Measurements from ENCODE around the gene TP53TG5.
A peak's percentile ranks its signal among the peaks of the same experiment; 100 is the strongest.

TP53TG5 gene

GRCh38 chr20:45395114-45395415 lies 16.9 kb upstream of the TP53TG5 start:
- no peak for DNase-seq (ENCODE audit: low read depth in 1 of 2, low spot score in 1 of 2)
- no peak for TF ChIP-seq JUND (IDR thresholded peaks at IDR 0.05; ENCODE audit: low read depth)
- in situ Hi-C loops (cut with HindIII; ENCODE audit: low pct_unique_long_range_greater_than_20kb, low sequenced_read_pairs) = no loop called here

- DNase-seq (ENCODE audit: low read depth in 1 of 2, low spot score in 1 of 2) = no peak
- no peak for TF ChIP-seq JUND (IDR thresholded peaks at IDR 0.05; ENCODE audit: low read depth)
- in situ Hi-C loops (cut with HindIII; ENCODE audit: low pct_unique_long_range_greater_than_20kb, low sequenced_read_pairs) = no loop called here
These were observed 16.3 kb upstream of the TP53TG5 start for GRCh38 chr20:45394221-45395113.

DNA sequence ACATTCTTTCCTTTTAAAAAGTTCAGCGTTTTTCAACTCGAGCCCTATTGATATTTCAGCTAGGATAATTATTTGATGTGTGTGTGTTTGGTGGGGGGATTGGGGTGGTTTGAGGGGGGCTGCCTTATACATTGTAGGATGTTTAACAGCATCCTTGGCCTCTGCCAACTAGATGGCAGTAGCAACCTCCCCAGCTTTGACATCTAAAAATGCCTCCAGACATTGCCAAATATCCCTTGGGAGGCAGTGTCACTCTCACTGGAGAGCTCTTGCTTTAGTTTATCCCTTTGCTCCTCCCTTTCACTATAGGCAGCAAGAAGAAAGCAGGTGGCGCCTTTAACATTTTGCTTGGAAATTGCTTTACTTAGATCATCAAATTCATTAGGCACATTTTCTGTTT lies 14.6 kb upstream of the TP53TG5 start:
- peak in 1 of 2 experiments; percentile 55 for DNase-seq (ENCODE audit: low read depth in 1 of 2, low spot score in 1 of 2)
- in situ Hi-C loops (cut with HindIII; ENCODE audit: low pct_unique_long_range_greater_than_20kb, low sequenced_read_pairs) = no loop called here
- no peak for TF ChIP-seq JUND (IDR thresholded peaks at IDR 0.05; ENCODE audit: low read depth)

DNA sequence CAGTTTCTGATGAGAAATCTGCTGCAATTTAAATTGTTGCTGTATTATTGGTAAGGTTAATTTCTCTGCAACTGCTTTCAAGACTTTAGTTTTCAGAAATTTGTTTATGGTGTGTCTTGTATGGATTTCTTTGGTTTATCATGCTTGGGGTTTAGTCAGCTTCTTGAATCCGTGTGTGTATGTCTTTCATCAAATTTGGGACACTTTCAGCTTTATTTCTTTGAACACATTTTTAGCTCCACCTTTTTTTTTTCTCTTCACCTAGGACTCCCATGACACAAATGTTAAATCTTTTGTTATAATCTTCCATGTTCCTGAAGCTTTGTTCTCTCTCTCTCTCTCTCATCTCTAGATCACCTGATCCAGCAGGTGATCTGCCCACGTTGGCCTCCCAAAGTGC lies 13.4 kb upstream of the TP53TG5 start:
- no peak for TF ChIP-seq JUND (IDR thresholded peaks at IDR 0.05; ENCODE audit: low read depth)
- in situ Hi-C loops (cut with HindIII; ENCODE audit: low pct_unique_long_range_greater_than_20kb, low sequenced_read_pairs) = no loop called here
- DNase-seq (ENCODE audit: low read depth in 1 of 2, low spot score in 1 of 2) = no peak

- no peak for DNase-seq (ENCODE audit: low read depth in 1 of 2, low spot score in 1 of 2)
- no peak for TF ChIP-seq JUND (IDR thresholded peaks at IDR 0.05; ENCODE audit: low read depth)
- in situ Hi-C loops (cut with HindIII; ENCODE audit: low pct_unique_long_range_greater_than_20kb, low sequenced_read_pairs) = no loop called here
These were observed 12.8 kb upstream of the TP53TG5 start for GRCh38 chr20:45390931-45391330.

GRCh38 chr20:45387274-45387673 lies 9.1 kb upstream of the TP53TG5 start:
- no peak for TF ChIP-seq JUND (IDR thresholded peaks at IDR 0.05; ENCODE audit: low read depth)
- in situ Hi-C loops (cut with HindIII; ENCODE audit: low pct_unique_long_range_greater_than_20kb, low sequenced_read_pairs) = no loop called here
- no peak for DNase-seq (ENCODE audit: low read depth in 1 of 2, low spot score in 1 of 2)

DNA sequence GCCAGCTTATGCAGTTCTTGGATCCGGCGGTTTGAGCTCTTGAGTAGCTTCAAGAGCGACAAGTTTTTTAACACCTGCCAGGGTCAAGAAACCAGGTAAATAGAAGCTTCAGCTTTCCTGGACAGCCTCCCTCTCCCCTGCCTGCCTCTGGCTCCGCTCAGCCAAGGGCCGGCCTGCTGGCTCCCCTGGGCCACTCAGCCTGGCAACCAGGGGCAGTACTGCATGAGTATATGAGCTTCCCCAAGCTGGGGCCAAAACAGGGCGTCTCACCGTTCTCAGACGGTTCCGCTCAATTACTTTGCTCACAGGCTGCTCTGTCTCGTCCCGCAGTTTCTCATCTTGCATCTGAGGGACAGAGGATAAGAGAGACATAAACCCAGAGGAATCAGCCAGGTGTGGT lies 856 bp downstream of the TP53TG5 start:
- DNase-seq (ENCODE audit: low read depth in 1 of 2, low spot score in 1 of 2) = no peak
- in situ Hi-C loops (cut with HindIII; ENCODE audit: low pct_unique_long_range_greater_than_20kb, low sequenced_read_pairs) = no loop called here
- no peak for TF ChIP-seq JUND (IDR thresholded peaks at IDR 0.05; ENCODE audit: low read depth)

- no peak for TF ChIP-seq JUND (IDR thresholded peaks at IDR 0.05; ENCODE audit: low read depth)
- DNase-seq (ENCODE audit: low read depth in 1 of 2, low spot score in 1 of 2) = no peak
- in situ Hi-C loops (cut with HindIII; ENCODE audit: low pct_unique_long_range_greater_than_20kb, low sequenced_read_pairs) = no loop called here
These were observed 3.2 kb downstream of the TP53TG5 start for GRCh38 chr20:45374966-45375365.

GRCh38 chr20:45374101-45374467 lies 4.0 kb downstream of the TP53TG5 start:
- DNase-seq (ENCODE audit: low read depth in 1 of 2, low spot score in 1 of 2) = no peak
- TF ChIP-seq JUND (IDR thresholded peaks at IDR 0.05; ENCODE audit: low read depth) = no peak
- in situ Hi-C loops (cut with HindIII; ENCODE audit: low pct_unique_long_range_greater_than_20kb, low sequenced_read_pairs) = no loop called here

- in situ Hi-C loops (cut with HindIII; ENCODE audit: low pct_unique_long_range_greater_than_20kb, low sequenced_read_pairs) = no loop called here
- peak; percentile 84 to 95 for DNase-seq (ENCODE audit: low read depth in 1 of 2, low spot score in 1 of 2)
- TF ChIP-seq JUND (IDR thresholded peaks at IDR 0.05; ENCODE audit: low read depth) = no peak
These were observed 4.6 kb downstream of the TP53TG5 start for GRCh38 chr20:45373353-45374100.

- in situ Hi-C loops (cut with HindIII; ENCODE audit: low pct_unique_long_range_greater_than_20kb, low sequenced_read_pairs) = no loop called here
- no peak for DNase-seq (ENCODE audit: low read depth in 1 of 2, low spot score in 1 of 2)
- TF ChIP-seq JUND (IDR thresholded peaks at IDR 0.05; ENCODE audit: low read depth) = no peak
These were observed 5.3 kb downstream of the TP53TG5 start for GRCh38 chr20:45372646-45373352.

DNA sequence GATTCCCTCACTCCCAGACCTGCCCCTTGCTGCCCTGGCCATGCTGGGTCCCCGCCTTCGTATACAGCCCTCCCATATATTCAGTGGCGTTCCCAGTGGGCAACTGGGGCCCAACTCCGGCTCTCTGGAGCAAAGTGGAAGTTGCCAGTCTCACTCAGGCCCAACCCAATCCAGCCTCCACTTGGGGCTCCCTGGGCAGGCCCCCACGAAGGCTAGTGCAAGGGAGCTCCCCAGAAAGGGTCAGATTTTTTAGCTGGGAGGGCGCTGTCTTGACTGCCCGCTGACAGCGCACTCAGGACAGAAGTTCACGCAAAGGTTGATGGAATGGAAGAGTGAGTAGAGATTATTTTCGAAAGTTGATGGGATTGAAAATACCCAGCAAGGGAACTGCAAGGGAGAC lies 5.9 kb downstream of the TP53TG5 start:
- DNase-seq (ENCODE audit: low read depth in 1 of 2, low spot score in 1 of 2) = no peak
- in situ Hi-C loops (cut with HindIII; ENCODE audit: low pct_unique_long_range_greater_than_20kb, low sequenced_read_pairs) = no loop called here
- no peak for TF ChIP-seq JUND (IDR thresholded peaks at IDR 0.05; ENCODE audit: low read depth)

Data from T47D (cell line).